Pancreas (tissue), 10 donors: ENCODE measurements around the gene SLC41A3. TPM values are rescaled to one million over a fixed set of nuclear protein-coding genes. Genes with fewer than 3 reads are reported as not detected.
A peak's percentile ranks its signal among the peaks of the same experiment; 100 is the strongest.

Source experiments
- ATAC-seq, 4 donors: fragments of 200-7000 bp; cut with Tn5 transposase; one replicate each; pipeline versions ENCODE4 v1.8.0 to v1.9.1; 2020; ENCODE audit warnings: mild to moderate bottlenecking in 4 of 4, moderate library complexity in 4 of 4
- DNase-seq, 6 donors: peaks; one replicate each; pipeline ENCODE4 v3.0.0-alpha.2; 2020
- FAIRE-seq: peaks from 2 replicates; lab custom pipeline; 2012; peaks lifted over from hg19 to GRCh38; lab: Jason Lieb, UNC
- H3K27ac ChIP-seq, 4 donors: fragments of 200-600 bp; sonication (generic); 1 replicate in 3 of 4; 2 replicates in 1 of 4; pipeline versions ENCODE4 v1.5.0 to v1.8.0; 2020
- H3K27me3 ChIP-seq, 4 donors: fragments of 200-600 bp; one replicate each; pipeline ENCODE4 v1.8.0; 2021
- H3K36me3 ChIP-seq, 3 donors: fragments of 200-600 bp; sonication (generic) in 1 of 3; one replicate each; pipeline versions ENCODE4 v1.5.0 to v1.8.0; 2020 to 2021
- H3K4me1 ChIP-seq, 3 donors: fragments of 200-600 bp; one replicate each; pipeline ENCODE4 v1.8.0; 2021
- H3K4me3 ChIP-seq, 4 donors: fragments of 200-600 bp; sonication (generic) in 2 of 4; one replicate each; pipeline versions ENCODE4 v1.5.0 to v1.8.0; 2020 to 2021
- H3K9me3 ChIP-seq, 4 donors: fragments of 200-600 bp; one replicate each; pipeline ENCODE4 v1.8.0; 2021
- CTCF ChIP-seq, 4 donors: fragments of 200-600 bp; sonication (generic) in 3 of 4; IDR thresholded peaks; one replicate each; pipeline versions ENCODE4 v1.5.0 to v1.8.0; 2021; ENCODE audit warnings: antibody characterized with exemption in 4 of 4
- WGBS, 2 donors: extraction: QIAGEN DNeasy Blood & Tissue Kit; methylation state at CpG; one replicate each; pipeline ENCODE4 v1.1.7; 2013; 5-methylcytosine and 5-hydroxymethylcytosine counted together
- intact Hi-C, 3 donors: fragments of 100-400 bp; cut with DNase I; formaldehyde crosslinking; loops; one replicate each; pipeline versions ENCODE4 v1.11.1 to v1.14.2; 2022
- polyA plus RNA-seq, 2 donors: library from polyadenylated mRNA; stranded (reverse); fragments of 200-250 nt; gene quantifications; one replicate each; pipeline ENCODE4 v1.2.3, GENCODE V29; 2013
- total RNA-seq, 6 donors: library from RNA; stranded (reverse); fragmentation: NEBNext Ultra II Directional in 4 of 6; extraction: Animal tissue kit (Norgen Biotek cat#: 25700) in 4 of 6; gene quantifications; one replicate each; pipeline versions ENCODE4 v1.2.1 to v1.2.4, GENCODE V29; 2021 to 2023
- donor health status: healthy with polysubstance abuse.
- donor health status: DM: no; HTN: no; CAD: no; lungs with moderate emphysema.
- donor health status: DM: no; HTN: no; CAD: no.
- donor health status: control.
- donor health status: control.
- donor health status: Bipolar disorder and iron deficiency.
- donor health status: DM: yes; HTN: yes; CAD: no.
- donor health status: DM: no; HTN: no; CAD: no.
- donor health status: DM: no; HTN: no; CAD: no.
- donor health status: DM: yes; HTN: yes; CAD: no.

Gene SLC41A3
- total and polyA plus RNA-seq, 8 donors: 19.4 to 38.1 (median 31.1) TPM

DNA sequence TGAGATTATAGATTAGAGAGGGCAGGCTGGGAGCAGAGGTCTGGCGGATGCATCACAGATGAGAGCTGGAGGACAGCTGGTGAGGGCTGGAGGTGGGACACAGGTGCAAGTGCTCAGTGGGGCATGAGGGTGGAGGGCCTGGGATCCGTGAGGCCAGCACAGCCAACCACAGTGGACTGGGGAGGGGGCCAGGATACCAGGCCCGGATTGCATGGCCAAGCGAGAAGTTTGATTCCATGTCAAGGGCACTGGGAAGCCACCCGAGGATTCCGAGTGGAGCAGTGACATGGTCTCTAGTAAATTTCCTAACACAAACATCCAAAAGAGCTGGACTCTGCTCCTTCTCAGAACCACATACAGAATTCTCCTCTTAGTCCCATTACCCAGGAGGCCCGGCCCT is 44.0 kb upstream of the SLC41A3 start:
- H3K4me1 ChIP-seq: no peaks in the 10 kb centered on the region
- no peaks in the 10 kb centered on the region for H3K9me3 ChIP-seq
- ATAC-seq: no peak
- WGBS, 2 donors: 83 to 91% methylated on average over 7 of the region's 7 CpGs
- H3K4me3 ChIP-seq: no peak overlapping the region
- TF ChIP-seq CTCF (IDR thresholded peaks at IDR 0.05): no peak
- intact Hi-C loops: no loop called here
- H3K36me3 ChIP-seq: no peaks in the 10 kb centered on the region
- H3K27ac ChIP-seq: no peak overlapping the region
- no peaks in the 10 kb centered on the region for H3K27me3 ChIP-seq
- FAIRE-seq: no peak
- peak in 4 of 6 donors; percentile 3 to 33 (median 6) for DNase-seq

DNA sequence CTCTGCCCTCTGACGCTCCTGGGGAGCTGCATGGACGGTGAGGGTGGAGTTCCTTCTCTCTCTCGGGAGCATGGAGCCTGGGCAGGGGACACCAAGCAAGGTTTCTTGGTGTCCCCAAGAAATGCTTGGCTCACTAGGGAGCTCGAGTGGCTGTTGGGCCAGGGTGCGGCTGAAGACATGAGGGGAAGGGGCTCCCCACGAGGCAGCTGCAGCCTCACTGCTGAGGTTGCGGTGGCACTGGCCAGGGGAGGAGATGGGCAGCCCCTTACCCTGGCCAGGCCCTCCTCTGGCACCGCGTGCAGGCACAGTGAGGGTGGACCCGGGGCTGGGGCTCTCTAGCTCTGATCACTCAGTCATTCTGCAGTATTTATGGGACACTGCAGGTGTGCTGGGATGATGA is 43.5 kb upstream of the SLC41A3 start:
- H3K27ac ChIP-seq: no peak overlapping the region
- no peaks in the 10 kb centered on the region for H3K9me3 ChIP-seq
- FAIRE-seq: no peak
- H3K36me3 ChIP-seq: no peaks in the 10 kb centered on the region
- DNase-seq: peak in 4 of 6 donors; percentile 2 to 32 (median 6)
- H3K4me3 ChIP-seq: no peak overlapping the region
- H3K4me1 ChIP-seq: no peaks in the 10 kb centered on the region
- no peaks in the 10 kb centered on the region for H3K27me3 ChIP-seq
- no peak for TF ChIP-seq CTCF (IDR thresholded peaks at IDR 0.05)
- WGBS, 2 donors: 79 to 91% methylated on average over 10 of the region's 10 CpGs
- intact Hi-C loops: no loop called here
- no peak for ATAC-seq

DNA sequence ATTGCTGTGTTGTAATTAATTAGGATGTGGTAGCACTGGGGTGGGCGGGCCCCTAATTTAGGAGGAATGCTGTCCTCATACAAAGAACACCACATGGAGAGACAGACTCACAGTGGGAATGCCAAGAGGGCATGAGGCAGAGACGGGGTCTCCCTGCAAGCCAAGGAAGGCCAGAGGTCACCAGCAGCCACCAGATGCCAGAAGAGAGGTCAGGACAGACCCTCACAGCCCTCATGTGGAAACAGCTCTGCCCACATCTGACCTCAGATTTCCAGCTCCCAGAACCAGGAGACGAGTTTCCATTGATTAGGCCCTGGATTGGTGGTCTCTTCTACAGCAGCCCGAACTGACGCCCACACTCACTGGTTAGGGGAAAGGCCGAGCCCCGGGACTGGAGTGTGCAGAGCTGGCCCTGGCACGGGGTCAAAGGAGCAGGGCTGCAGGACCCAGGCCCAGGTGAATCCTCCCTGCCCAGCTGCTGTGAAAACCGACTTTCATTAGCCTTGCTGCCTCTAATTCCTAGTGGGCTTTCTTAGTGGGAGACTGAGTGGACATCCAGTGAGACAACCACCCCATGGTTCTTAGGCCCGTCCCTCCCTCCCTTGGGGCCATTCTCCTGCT is 43.0 kb upstream of the SLC41A3 start:
- intact Hi-C loops: no loop called here
- Histone ChIP-seq H3K9me3 (no peaks in the 10 kb centered on the region), H3K4me1 (no peaks in the 10 kb centered on the region), H3K27ac (no peak overlapping the region), H3K4me3 (no peak overlapping the region), H3K27me3 (no peaks in the 10 kb centered on the region), H3K36me3 (no peaks in the 10 kb centered on the region)
- no peak for TF ChIP-seq CTCF (IDR thresholded peaks at IDR 0.05)
- no peak for ATAC-seq
- WGBS, 2 donors: 80 to 89% methylated on average over 10 of the region's 10 CpGs
- DNase-seq: peak in 4 of 6 donors; percentile 5 to 45 (median 10)
- FAIRE-seq: no peak

DNA sequence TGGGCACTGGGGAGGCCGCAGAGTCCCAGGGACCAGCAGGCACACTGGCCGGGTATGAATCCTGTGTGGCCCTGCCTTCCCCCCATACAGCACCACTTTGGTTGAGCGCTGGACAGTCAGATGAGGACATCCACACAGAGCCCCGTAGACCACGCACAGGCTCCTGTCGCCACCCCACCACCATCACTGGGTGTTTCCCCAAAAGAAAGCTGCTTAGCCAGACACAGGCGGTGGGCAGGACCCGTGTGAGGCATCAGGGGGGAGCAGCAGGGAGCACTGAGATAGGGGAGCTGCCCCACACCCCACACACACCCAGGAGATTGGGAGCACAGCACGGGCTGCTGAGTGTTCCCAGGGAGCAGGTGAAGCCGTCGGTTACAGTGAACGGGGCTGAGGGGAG is 42.4 kb upstream of the SLC41A3 start:
- no peak overlapping the region for H3K4me3 ChIP-seq
- H3K27ac ChIP-seq: no peak overlapping the region
- DNase-seq: peak in 4 of 6 donors; percentile 4 to 34 (median 20)
- no peak for FAIRE-seq
- no peaks in the 10 kb centered on the region for H3K4me1 ChIP-seq
- ATAC-seq: no peak
- no peak for TF ChIP-seq CTCF (IDR thresholded peaks at IDR 0.05)
- 89 to 92% methylated on average over 12 of the region's 12 CpGs for WGBS, 2 donors
- intact Hi-C loops: no loop called here
- no peaks in the 10 kb centered on the region for H3K27me3 ChIP-seq
- H3K9me3 ChIP-seq: no peaks in the 10 kb centered on the region
- H3K36me3 ChIP-seq: no peaks in the 10 kb centered on the region

DNA sequence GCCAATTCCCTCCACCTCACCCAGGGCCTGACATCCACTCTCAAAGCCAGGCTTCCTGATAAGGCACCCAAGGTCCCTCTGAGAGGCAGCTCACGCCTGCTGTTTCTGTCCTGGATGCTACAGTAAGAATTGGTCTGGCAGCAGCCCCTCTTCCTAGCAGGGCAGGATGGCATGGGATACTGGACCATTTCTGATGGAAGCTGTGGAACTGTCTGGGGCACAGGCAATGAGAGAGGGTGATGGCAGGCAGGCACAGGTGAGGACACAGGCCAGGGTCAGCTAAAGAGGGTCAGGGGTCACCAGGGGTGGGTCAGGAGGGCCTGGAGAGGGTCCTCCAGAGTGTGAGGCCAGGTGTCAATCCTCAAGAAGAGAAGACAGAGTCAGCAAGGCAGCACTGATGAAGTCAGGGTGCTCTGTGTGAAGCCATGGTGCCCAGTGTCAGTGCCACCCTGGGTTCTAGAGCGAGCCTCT is 41.9 kb upstream of the SLC41A3 start:
- no peak for FAIRE-seq
- Histone ChIP-seq H3K36me3 (no peaks in the 10 kb centered on the region), H3K9me3 (no peaks in the 10 kb centered on the region), H3K27me3 (no peaks in the 10 kb centered on the region), H3K4me1 (no peaks in the 10 kb centered on the region), H3K27ac (no peak overlapping the region), H3K4me3 (no peak overlapping the region)
- 50 to 95% methylated on average over 2 of the region's 2 CpGs for WGBS, 2 donors
- peak in 4 of 6 donors; percentile 4 to 28 (median 5) for DNase-seq
- no peak for TF ChIP-seq CTCF (IDR thresholded peaks at IDR 0.05)
- ATAC-seq: no peak
- intact Hi-C loops: no loop called here
